ENCODE measurements around the gene PAPPA2. TPM values are rescaled to one million over a fixed set of nuclear protein-coding genes. Genes with fewer than 3 reads are reported as not detected.

PAPPA2 gene
- total and polyA plus RNA-seq, 7 donors = 0.05 to 1.1 (median 0.06) TPM; not detected in 2

GRCh38 chr1:176876966-176877515, 414.1 kb downstream of the PAPPA2 start:
- DNase-seq = no peak
- Histone ChIP-seq H3K36me3 (ENCODE audit: insufficient read depth in 1 of 2, low read depth in 1 of 2) (no peaks in the 10 kb centered on the region), H3K27me3 (ENCODE audit: insufficient read depth in 3 of 3, low read length in 2 of 3) (no peaks in the 10 kb centered on the region), H3K4me1 (no peaks in the 10 kb centered on the region), H3K27ac (no peak overlapping the region), H3K4me3 (no peak overlapping the region), H3K9me3 (no peaks in the 10 kb centered on the region)
- intact Hi-C loops (cut with DNase I) = no loop called here
- ATAC-seq = no peak
- no peak for TF ChIP-seq CTCF (IDR thresholded peaks at IDR 0.05)
- 83 to 96% (median 86%) methylated on average over 4 of the region's 4 CpGs for WGBS, 3 donors

- 72 to 86% (median 73%) methylated on average over 3 of the region's 3 CpGs for WGBS, 3 donors
- H3K36me3 ChIP-seq (ENCODE audit: insufficient read depth in 1 of 2, low read depth in 1 of 2) = no peaks in the 10 kb centered on the region
- no peaks in the 10 kb centered on the region for H3K27me3 ChIP-seq (ENCODE audit: insufficient read depth in 3 of 3, low read length in 2 of 3)
- ATAC-seq (no peak), DNase-seq (no peak)
- no peak overlapping the region for H3K27ac ChIP-seq
- intact Hi-C loops (cut with DNase I) = no loop called here
- H3K4me1 ChIP-seq = no peaks in the 10 kb centered on the region
- no peaks in the 10 kb centered on the region for H3K9me3 ChIP-seq
- no peak overlapping the region for H3K4me3 ChIP-seq
- no peak for TF ChIP-seq CTCF (IDR thresholded peaks at IDR 0.05)
Observed at GRCh38 chr1:176877557-176877956, 414.6 kb downstream of the PAPPA2 start.

GRCh38 chr1:176878750-176879536, 416.0 kb downstream of the PAPPA2 start:
- no peaks in the 10 kb centered on the region for H3K9me3 ChIP-seq
- no peaks in the 10 kb centered on the region for H3K4me1 ChIP-seq
- no peaks in the 10 kb centered on the region for H3K36me3 ChIP-seq (ENCODE audit: insufficient read depth in 1 of 2, low read depth in 1 of 2)
- TF ChIP-seq CTCF (IDR thresholded peaks at IDR 0.05) = no peak
- no peak for DNase-seq
- no peaks in the 10 kb centered on the region for H3K27me3 ChIP-seq (ENCODE audit: insufficient read depth in 3 of 3, low read length in 2 of 3)
- intact Hi-C loops (cut with DNase I) = no loop called here
- no peak for ATAC-seq
- 79 to 85% (median 81%) methylated on average over 12 of the region's 12 CpGs for WGBS, 3 donors
- H3K4me3 ChIP-seq = no peak overlapping the region
- no peak overlapping the region for H3K27ac ChIP-seq

GRCh38 chr1:176879784-176880620, 417.0 kb downstream of the PAPPA2 start:
- H3K9me3 ChIP-seq = no peaks in the 10 kb centered on the region
- H3K4me1 ChIP-seq = no peaks in the 10 kb centered on the region
- TF ChIP-seq CTCF (IDR thresholded peaks at IDR 0.05) = no peak
- no peak overlapping the region for H3K4me3 ChIP-seq
- ATAC-seq (no peak), DNase-seq (no peak)
- no peak overlapping the region for H3K27ac ChIP-seq
- H3K27me3 ChIP-seq (ENCODE audit: insufficient read depth in 3 of 3, low read length in 2 of 3) = no peaks in the 10 kb centered on the region
- no peaks in the 10 kb centered on the region for H3K36me3 ChIP-seq (ENCODE audit: insufficient read depth in 1 of 2, low read depth in 1 of 2)
- WGBS, 3 donors = 88 to 97% (median 95%) methylated on average over 13 of the region's 13 CpGs
- intact Hi-C loops (cut with DNase I) = loop anchor here (1.0 to 10.0 kb wide), 4 partner anchors 321 to 505 kb away; no protein-coding TSS in a partner anchor
